HG03064 (cell line): Measurements from ENCODE around the gene ZNF521.

Experiments
- ATAC-seq: cut with Tn5 transposase; IDR thresholded peaks from one replicate; pipeline ENCODE4 v1.9.1; 2021; ENCODE audit warnings: low read depth; ENCODE audit not compliant: unreplicated experiment

The ZNF521 gene

DNA sequence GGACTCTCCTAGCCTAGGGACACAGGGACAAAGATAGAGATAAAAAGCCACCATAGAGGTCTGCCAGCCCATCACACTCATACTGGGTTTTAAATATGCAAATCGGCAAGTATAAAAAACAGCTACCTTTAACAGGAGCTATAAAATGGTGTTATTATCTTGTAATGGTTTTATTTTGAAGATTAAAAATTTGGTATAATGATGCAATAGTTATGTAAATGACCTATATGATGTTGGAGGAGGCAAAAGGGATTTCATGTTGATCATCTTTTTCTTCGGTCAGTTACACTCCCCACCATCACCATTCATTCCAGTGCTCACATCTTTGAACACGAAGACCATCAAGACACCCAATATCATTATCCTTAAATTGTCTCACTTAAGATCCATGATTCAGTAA is 11.2 kb downstream of the ZNF521 start:
- ATAC-seq = no peak

DNA sequence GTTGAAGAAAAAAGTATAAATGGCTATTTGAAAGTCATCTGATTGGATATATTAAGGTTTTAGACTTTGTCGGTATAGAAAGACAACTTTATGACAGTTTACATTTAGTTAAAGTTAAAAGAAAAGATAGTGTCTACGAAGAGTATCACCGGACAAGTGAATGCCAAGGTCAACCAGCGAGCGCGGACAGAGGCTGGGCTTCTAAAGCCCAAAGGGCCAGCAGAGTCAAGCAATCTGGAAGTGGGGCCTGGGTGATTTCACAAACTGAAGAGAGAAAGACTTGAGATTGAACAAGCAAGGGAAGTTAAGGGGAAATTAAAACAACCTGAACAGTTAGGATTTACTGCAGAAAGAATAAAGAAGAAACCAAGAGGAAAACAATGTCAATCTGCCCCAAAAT is 16.3 kb downstream of the ZNF521 start:
- no peak for ATAC-seq

DNA sequence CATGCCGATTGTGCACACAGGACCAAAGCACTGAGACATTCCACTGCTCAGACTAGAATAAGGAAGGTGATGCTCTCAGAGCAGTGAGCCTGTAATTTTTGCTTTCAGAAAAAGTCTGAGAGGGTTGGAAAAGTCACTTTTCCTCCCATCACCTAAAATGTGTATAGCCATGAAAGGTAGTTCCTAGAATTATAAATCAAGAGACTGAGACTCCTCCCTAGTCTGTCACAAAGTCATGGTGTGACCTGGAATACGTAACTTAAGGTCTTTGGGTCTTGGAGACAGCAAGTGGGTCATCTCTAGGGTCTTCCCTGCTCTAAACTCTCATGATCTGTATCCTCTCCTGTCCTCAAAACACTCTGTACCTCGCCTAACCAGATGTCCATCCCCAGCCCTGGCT is 16.9 kb downstream of the ZNF521 start:
- no peak for ATAC-seq

DNA sequence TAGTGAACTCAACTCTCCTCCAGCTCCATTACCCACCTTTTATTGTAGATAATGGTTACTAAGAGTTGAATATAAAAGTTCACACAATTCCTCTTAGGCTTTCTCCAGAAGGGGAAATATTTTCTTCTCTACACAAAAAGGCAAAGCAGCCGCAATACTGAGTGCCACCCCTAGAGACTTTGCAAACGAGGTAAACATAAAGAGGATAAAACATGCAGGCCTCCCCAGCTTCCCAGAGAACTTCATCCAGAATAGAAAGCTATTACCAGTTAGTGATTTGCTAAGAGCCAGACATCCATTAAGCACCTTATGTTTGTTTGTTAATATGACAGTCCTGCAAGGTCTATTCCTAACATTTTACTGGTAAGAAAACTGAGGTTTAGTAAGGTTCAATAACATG is 17.4 kb downstream of the ZNF521 start:
- ATAC-seq = no peak

DNA sequence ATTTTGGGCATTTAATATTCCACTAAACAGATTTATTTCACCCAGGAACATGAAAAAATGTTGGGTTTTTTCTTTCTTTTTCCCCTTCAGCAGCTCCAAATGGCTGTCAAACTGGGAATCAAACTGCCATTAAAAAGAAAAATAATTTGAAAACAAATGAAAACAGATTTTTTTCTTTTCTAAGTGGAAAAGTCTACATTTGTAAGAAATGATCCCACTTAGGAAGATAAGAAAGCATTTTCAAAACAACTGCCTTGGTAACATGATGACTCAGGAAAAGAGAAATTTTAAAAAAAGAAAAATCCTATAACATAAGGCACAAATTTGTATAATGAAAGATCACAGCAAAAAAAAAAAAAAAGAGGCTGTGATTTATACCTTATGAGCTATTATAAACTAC is 20.0 kb downstream of the ZNF521 start:
- ATAC-seq = no peak

DNA sequence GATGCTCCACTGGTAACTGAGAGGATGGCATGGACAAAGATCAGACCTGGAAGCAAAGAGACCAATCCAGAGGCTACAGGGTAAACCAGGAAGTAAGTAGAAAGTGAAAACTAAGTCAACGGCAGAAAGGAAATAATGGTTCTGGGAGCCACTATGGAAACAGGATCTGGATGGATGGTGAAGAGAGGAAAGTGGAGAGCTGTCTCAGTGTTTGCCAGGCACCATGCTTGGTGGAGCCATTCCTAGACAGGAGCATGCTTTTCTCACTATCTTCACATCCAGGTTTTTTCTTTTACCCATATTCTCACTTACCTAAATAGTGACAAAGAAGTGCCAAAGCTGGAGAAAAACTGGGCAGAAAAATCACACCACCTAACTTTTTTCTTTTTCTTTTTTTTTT is 22.2 kb downstream of the ZNF521 start:
- ATAC-seq = no peak

DNA sequence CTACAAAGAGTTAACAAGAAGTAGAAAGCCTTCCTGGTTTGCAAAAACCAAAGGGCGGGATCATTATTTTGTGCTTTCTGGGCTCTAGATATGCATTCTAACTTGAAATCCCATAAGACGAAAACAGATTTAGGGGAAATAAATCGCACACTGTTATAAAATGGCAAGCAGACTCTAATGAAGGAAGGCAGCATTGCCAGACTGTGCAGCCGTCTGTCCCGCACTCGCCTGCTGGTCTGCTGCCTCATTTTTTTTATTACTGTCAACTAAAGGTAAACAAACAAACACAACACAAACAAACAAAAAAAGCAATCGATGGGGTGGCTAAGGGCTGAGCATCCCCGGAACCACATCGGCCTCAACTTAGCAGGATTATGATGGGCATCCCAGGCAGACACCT is 24.4 kb downstream of the ZNF521 start:
- ATAC-seq = no peak

DNA sequence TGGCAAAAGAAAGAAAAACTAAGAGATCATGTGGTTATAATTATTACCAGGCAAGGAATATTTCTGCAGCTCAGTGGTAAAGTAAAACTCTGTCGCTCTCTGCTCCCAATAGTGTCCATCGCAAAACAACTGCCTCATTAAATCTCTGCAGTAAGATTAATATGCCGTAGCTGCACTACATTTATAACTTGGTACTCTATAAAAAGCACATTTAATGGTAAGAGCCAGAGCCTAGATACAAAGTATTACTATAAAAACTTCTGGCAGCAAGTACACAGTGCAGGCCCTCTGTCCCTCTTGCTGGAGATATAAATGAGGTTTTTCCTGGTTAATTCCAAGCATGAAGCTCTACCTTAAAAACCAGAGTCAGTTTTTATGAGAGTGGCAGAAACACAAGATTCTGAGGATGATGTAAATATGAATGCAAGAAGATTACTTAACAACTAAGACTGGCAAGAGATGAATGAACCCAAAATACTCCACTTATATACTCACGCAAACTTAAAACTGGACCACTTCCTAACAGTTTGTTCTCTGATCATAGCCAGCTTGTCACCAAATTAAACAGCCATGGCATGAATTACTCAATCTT is 25.5 kb downstream of the ZNF521 start:
- no peak for ATAC-seq

DNA sequence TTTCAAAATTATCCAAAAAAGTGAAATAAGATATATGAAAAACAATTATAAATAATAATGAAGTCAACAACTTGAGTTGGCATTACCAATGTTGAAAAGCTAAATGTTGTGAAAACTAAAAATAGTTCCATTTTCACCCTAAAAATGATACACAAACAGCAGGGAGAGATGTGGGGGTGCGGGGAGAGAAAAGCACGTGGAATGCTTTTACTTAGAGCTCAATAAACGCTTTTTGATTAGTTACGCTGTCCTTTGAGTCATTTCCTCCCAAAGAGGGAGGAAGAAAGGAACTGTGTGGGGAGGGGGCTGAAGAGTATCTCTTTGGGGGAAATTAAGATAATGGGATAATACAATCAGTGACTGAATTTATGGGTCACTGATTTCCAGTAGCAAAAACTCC is 29.2 kb downstream of the ZNF521 start:
- ATAC-seq = no peak

DNA sequence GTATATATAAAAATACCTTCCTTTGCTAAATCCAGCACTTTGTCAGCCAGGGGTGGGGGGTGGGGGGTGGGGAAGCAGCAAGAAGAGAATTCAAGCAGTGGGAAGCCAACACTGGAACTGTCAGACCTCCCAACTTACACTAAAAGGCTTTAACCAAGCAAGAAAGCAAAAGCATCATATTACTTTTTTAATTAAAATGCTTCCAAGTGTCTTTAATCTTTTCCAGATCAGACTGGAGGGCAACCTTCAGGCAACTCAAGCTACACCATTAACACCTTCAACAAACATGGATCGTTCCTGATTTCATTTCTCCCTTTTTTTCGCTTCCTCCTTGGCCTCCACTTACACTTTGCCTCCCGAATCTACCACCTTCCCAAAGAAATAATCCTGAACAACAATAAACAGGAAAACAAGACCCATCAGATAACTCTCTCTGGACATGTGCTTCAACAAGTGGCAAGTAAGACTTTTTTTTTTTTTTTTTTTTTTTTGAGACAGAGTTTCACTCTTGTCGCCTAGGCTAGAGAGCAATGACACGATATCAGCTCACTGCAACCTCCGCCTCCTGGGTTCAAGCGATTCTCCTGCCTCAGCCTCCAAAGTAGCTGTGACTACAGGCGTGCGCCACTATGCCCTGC is 35.5 kb downstream of the ZNF521 start:
- ATAC-seq = no peak

DNA sequence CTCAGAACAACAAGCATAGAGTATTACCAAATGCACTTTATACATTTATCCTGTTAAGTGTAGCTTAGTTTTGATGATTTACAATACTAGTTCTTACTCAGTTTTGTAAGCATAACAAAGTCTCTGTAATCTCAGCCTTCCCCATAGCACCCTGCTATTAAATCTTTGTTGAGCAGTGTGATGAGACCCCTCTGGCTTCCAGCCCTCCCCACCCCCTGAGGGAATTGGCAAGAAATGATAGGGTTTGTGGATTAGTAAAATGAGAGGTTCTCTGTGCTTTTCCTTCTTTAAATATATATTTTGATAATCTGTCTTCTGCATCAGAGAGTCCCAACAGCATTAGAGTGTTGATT is 37.2 kb downstream of the ZNF521 start:
- ATAC-seq = no peak

DNA sequence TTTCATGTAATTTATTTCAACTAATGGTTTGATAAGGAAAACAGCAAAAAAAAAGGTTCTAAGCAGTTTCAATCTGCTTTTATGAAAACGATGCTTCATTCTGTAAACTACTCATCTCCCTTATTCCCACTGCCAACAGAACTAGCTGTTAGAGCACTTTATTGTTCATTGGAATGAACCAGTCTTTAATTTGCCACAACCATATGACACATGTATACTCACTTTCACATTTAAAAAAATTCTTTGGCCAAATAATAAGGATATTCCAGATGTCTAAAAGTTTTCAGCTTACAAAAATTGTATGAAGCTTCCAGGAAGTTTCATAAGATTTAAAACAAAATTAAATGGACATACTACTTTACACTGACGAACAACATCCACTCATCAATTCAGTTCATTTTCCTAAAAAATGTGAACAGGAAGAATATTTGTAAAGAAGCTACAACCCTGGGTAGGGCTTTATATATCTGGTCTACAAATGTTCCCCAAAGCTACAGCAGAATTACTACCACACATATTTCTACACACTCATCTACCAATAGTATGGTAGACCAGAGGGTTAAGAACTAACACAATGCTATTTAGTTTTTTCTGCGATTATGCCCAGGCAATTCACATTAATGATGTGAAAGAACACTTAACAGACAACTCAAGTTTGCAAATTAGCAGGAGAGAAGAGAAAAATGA is 37.7 kb downstream of the ZNF521 start:
- ATAC-seq = no peak

DNA sequence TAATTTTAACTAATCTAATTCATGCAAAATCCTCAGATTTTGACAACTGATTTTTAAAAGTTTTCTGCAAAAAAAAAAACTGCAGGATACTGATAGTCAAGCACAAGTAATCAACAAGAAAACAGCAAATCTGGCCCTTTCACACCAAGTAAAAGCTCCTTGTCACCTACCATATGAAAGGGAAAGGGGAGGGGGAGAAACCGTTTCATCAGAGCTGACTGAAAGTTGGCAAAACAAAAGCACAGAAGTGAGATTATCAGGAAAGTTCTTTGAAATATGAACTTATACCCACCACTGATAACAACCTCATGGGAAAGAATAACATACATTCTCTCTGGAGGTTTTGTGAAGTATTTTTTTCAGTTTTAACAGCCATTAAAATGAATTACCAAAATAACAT is 38.7 kb downstream of the ZNF521 start:
- no peak for ATAC-seq

DNA sequence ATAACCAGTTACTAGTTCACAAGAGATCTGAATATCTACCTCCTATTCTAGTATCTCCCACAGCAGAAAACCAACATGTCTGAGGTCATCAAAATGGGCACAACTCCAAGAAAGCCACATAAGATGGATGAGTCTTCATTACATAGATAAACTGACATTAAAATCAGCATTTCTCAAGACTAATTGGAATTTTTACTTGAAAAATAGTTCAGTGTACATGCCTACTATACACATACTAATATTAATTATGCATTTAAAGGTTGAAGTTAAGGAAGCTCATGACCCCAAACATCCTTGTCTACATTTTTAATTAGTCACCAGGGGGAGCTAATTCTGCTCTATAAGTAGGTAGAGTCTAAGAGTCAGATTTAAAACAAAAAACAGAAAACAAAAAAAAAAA is 41.9 kb downstream of the ZNF521 start:
- no peak for ATAC-seq

DNA sequence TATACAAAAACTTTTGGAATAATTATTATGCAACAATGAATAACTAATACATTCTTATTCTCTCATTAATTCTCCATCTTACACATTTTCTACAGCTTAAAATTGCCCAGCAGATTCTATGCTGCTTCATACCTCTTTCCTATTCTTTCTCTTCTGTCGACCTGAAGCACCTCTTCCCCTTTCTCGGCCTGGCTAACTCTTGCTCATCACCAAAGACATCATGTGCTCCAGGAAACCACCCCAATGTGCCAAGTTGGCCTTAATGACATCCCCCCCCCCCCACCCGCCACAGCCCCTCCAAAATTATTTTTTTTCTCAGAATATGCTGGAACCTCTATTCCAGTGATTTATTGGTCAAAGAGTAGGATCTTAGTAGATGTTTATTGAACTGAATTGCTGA is 43.6 kb downstream of the ZNF521 start:
- no peak for ATAC-seq

DNA sequence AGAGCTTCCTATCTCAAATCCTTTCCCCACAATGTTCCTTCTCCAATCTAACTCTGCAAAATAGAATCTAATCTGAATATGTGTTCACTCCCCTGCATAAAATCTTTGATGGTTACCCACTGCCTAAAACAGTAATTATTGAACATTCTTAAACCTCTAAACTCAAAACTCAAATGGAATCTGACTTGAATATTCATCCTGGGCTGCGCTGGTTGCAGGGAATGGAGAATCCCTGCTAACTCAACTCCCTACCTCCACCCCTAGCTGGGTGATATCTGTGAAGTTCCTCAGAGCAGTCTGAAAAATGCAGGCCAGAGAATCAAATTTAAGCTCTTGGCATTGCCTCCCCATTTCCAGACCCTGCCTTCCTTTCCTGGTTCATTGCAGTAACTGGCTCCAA is 44.8 kb downstream of the ZNF521 start:
- ATAC-seq = no peak

DNA sequence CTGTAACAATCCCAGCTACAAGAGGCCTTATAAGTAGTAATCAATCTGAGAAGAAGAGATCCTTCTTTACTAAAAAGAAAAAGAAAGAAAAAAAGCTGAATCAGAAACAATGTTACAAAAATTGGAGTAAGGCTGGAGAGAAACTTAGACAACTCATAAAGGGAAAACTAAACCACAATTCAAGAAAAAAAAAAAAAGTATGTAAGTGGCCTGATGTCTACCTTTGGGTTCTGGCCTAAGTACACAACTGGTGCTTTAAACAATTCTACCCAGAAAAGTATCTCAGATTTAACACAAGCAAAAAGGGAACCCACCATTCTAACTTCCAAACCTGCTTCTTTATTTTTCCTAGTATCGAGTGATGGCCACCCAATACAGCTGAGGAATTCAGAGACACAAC is 45.3 kb downstream of the ZNF521 start:
- ATAC-seq = no peak

DNA sequence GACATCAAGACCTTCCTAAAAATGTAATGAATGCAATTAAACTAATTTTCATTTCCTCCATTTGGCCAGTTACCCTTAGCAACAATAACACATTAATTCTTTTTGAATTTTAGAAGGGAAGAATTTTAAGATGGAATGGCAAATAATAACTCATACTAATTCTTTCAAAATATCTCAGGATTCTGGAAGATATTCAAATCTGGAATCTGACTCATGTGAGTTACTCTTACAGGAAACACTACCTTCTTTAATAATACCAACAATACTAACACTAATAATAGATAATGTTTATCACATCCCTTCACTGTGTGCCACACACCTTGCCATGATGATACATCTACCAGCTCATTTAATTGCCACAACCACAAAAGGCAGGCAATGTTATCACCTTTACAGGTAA is 46.4 kb downstream of the ZNF521 start:
- no peak for ATAC-seq

DNA sequence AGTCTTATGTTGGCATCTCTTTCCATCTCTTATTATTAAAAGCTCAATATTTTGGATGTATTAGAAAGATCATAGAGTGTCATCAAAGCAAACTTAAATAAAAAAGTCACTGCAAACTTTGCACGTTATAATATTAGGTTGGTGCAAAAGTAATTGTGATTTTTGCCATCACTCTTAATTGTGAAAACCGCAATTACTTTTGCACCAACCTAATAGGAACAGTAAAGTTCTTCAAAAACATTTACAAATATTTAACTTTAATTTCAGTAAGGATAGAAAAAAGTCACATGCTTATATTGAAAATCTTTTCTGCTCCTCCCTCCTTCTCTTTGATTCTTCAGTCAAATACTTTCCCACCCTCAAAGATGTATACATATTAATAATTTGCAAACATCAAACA is 51.5 kb downstream of the ZNF521 start:
- ATAC-seq = no peak

DNA sequence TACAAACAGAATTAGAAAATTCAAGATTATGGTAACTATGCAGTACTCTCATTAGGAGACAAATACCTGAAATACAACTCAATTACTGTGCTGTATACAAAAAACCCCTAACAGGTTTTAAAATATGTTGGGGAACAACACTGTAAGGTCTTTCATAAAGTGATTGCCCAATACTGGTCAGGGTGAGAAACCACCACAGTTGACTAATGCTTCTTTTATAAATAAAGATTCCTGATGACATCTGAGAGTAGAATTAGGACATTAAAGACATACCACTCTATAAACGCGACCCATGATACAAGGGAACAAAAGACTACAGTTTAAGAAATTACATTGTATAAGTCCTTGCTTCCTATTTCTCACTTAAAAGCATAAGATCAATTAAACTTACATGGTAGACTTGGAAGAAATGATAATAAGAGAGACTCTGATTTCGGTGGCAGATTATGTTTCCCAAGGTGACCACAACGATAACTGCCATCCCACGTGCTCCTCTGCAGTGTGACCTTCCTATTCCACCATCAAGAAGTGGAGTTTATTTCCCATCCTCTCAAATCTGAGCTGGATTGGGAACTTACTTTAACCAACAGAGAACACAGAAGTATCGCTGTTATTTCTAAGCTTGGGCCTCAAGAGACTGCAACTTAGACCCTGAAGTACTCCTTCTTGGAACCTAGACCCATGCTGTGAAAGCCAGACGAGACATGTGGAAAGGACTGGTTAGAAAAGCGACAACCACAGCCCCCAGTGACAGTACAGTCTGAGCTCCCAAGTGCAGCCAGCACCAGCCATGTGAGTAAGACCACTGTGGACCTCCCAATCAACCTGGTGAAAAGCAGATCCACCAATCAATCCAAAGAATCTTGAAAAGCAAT is 52.3 kb downstream of the ZNF521 start:
- no peak for ATAC-seq

DNA sequence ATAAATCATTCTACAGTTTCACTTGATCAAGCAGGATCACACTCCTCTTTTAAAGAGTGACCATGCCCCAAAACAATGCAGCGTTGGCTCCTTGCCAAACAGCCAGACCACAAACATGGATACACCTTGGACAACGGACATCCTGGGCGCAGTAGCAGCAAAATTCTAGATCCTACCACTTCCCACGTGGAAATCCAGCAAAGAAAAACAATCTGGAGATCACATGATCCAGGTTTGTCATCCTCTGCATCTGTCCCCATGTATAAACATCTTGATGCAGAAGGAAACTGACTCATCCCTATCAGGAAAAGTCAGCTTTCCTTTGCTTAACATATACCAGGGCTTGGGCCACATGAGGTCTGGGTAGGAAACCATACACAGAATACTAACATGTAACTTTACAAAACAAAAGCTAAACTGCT is 53.1 kb downstream of the ZNF521 start:
- no peak for ATAC-seq
